ENCODE data around the gene RCAN3.
"Not testable (repeated sequence)": the region's sequence is repeated elsewhere in the genome, so short reads cannot be mapped to it uniquely, and the experiment has no call there.

GRCh38 chr1:24515671-24516209 is 13.1 kb downstream of the RCAN3 start:
- not testable (repeated sequence) for TF ChIP-seq CTCF, POLR2A (IDR thresholded peaks at IDR 0.05)

Data from thyroid gland (tissue), 4 donors.